ENCODE results near the gene SESN1. TPM values are rescaled to one million over a fixed set of nuclear protein-coding genes. Genes with fewer than 3 reads are reported as not detected.

SESN1 gene
- total RNA-seq, 1 experiment from 2014 or later = 30.2 TPM

- no peaks in the 10 kb centered on the region for H3K36me3 Mint-ChIP-seq
- ATAC-seq = peak; percentile 70
- TF ChIP-seq ATF2 (CRISPR knock-in tag; IDR thresholded peaks at IDR 0.05; ENCODE audit: borderline replicate concordance, low read depth) = no peak
- no peak for TF ChIP-seq ZNF281 (CRISPR knock-in tag; IDR thresholded peaks at IDR 0.05)
- no peak for TF ChIP-seq FOXP1 (CRISPR knock-in tag; IDR thresholded peaks at IDR 0.05; ENCODE audit: borderline replicate concordance)
- TF ChIP-seq IRF2 (CRISPR knock-in tag; IDR thresholded peaks at IDR 0.05; ENCODE audit: borderline replicate concordance, low read depth) = no peak
- no peak for TF ChIP-seq KAT7 (CRISPR knock-in tag; IDR thresholded peaks at IDR 0.05; ENCODE audit: borderline replicate concordance)
- ChIA-PET CTCF (interaction anchor here (0.6 to 3.3 kb wide), 18 partner anchors 9 to 456 kb away, joined by 3 to 22 read pairs (median 4); partner anchors contain the start of gene ARMC2), POLR2A (interaction anchor here (0.6 kb wide), 1 partner anchor 77 kb away, joined by 4 read pairs; no protein-coding TSS in a partner anchor)
- peaks cover 35% of the 10 kb centered on the region for H3K4me1 Mint-ChIP-seq
- no peaks in the 10 kb centered on the region; the same call in 1 of the 2 replicates for H3K27me3 Mint-ChIP-seq (ENCODE audit: low read depth)
- peak; percentile 47 for DNase-seq (ENCODE audit: low spot score)
- H3K4me3 Mint-ChIP-seq = no peak overlapping the region
- H3K27ac Mint-ChIP-seq = peak overlapping the region; percentile 83
- no peaks in the 10 kb centered on the region for H3K9me3 Mint-ChIP-seq
These were observed 127.5 kb downstream of the SESN1 start for GRCh38 chr6:108966855-108967755.

- ATAC-seq (no peak), DNase-seq (ENCODE audit: low spot score) (no peak)
- H3K27me3 Mint-ChIP-seq (ENCODE audit: low read depth) = no peaks in the 10 kb centered on the region; the same call in 1 of the 2 replicates
- peak overlapping the region; percentile 14; the same call in 1 of the 2 replicates for H3K27ac Mint-ChIP-seq
- CTCF ChIA-PET = interaction anchor here (0.6 to 3.3 kb wide), 5 partner anchors 8 to 128 kb away, joined by 3 to 22 read pairs (median 3); partner anchors contain the start of gene ARMC2
- no peaks in the 10 kb centered on the region for H3K9me3 Mint-ChIP-seq
- TF ChIP-seq ETV6 (CRISPR knock-in tag; IDR thresholded peaks at IDR 0.05) = no peak
- TF ChIP-seq ZNF138 (CRISPR knock-in tag; conservative IDR thresholded peaks at IDR 0.05) = no peak
- no peak for TF ChIP-seq ZBTB21 (CRISPR knock-in tag; IDR thresholded peaks at IDR 0.05; ENCODE audit: borderline replicate concordance)
- TF ChIP-seq ZNF416 (CRISPR knock-in tag; IDR thresholded peaks at IDR 0.05) = no peak
- TF ChIP-seq STAT6 (CRISPR knock-in tag; conservative IDR thresholded peaks at IDR 0.05; ENCODE audit: low read depth) = no peak
- TF ChIP-seq ZNF281 (CRISPR knock-in tag; IDR thresholded peaks at IDR 0.05) = no peak
- no peak for TF ChIP-seq IRF1 (CRISPR knock-in tag; IDR thresholded peaks at IDR 0.05)
- TF ChIP-seq ZNF425 (CRISPR knock-in tag; conservative IDR thresholded peaks at IDR 0.05) = no peak
- TF ChIP-seq GRHL2 (CRISPR knock-in tag; IDR thresholded peaks at IDR 0.05; ENCODE audit: insufficient replicate concordance, severe bottlenecking) = no peak
- TF ChIP-seq SMAD4 (CRISPR knock-in tag; IDR thresholded peaks at IDR 0.05) = no peak
- no peaks in the 10 kb centered on the region for H3K36me3 Mint-ChIP-seq
- H3K4me1 Mint-ChIP-seq = peaks cover 35% of the 10 kb centered on the region
- POLR2A ChIA-PET = no interaction called here
- no peak overlapping the region for H3K4me3 Mint-ChIP-seq
These were observed 128.4 kb downstream of the SESN1 start for GRCh38 chr6:108966251-108966650.
